ENCODE results near the gene AFP. TPM values are rescaled to one million over a fixed set of nuclear protein-coding genes. Genes with fewer than 3 reads are reported as not detected.

The AFP gene
- total RNA-seq, 1 experiment from 2014 or later = 0.92 TPM

GRCh38 chr4:73453701-73454005 lies 17.6 kb downstream of the AFP start:
- no TSS peak for BruUV-seq (replicated peaks)
- no peak overlapping the region for H2AFZ ChIP-seq
- no peaks in the 10 kb centered on the region for H4K20me1 ChIP-seq (ENCODE audit: insufficient read depth)
- ChIA-PET POLR2A (ENCODE audit: unreplicated experiment) (no interaction called here), CTCF (no interaction called here)
- no peaks in the 10 kb centered on the region for H3F3A ChIP-seq (ENCODE audit: insufficient read depth, low read depth)
- no peaks in the 10 kb centered on the region for H3K9me3 ChIP-seq (ENCODE audit: insufficient read depth, low read depth)
- no peak overlapping the region for H3K4me2 ChIP-seq
- no peak for DNase-seq
- intact Hi-C loops (cut with micrococcal nuclease; ENCODE audit: unreplicated experiment) = no loop called here
- no peak overlapping the region for H3K27ac ChIP-seq
- H3K9me2 ChIP-seq (ENCODE audit: insufficient read depth) = no peaks in the 10 kb centered on the region
- H3K27me3 ChIP-seq (ENCODE audit: insufficient read depth, low read depth) = no peaks in the 10 kb centered on the region
- TF ChIP-seq CTCF (conservative IDR thresholded peaks at IDR 0.05) (no peak), EZH2 (IDR thresholded peaks at IDR 0.05; ENCODE audit: low read depth) (no peak)
- H3K79me2 ChIP-seq (ENCODE audit: low read depth) = no peaks in the 10 kb centered on the region
- no peaks in the 10 kb centered on the region for H3K36me3 ChIP-seq (ENCODE audit: low read depth)
- no peak overlapping the region for H3K4me3 ChIP-seq
- no peaks in the 10 kb centered on the region for H3K4me1 ChIP-seq (replicated peaks; ENCODE audit: insufficient read depth)

GRCh38 chr4:73454920-73455319 lies 18.9 kb downstream of the AFP start:
- H3K79me2 ChIP-seq (ENCODE audit: low read depth) = no peaks in the 10 kb centered on the region
- no peaks in the 10 kb centered on the region for H4K20me1 ChIP-seq (ENCODE audit: insufficient read depth)
- DNase-seq = no peak
- H3K36me3 ChIP-seq (ENCODE audit: low read depth) = no peaks in the 10 kb centered on the region
- H3K27ac ChIP-seq = no peak overlapping the region
- H3K4me3 ChIP-seq = no peak overlapping the region
- no peaks in the 10 kb centered on the region for H3K9me3 ChIP-seq (ENCODE audit: insufficient read depth, low read depth)
- intact Hi-C loops (cut with micrococcal nuclease; ENCODE audit: unreplicated experiment) = no loop called here
- no peaks in the 10 kb centered on the region for H3F3A ChIP-seq (ENCODE audit: insufficient read depth, low read depth)
- no peaks in the 10 kb centered on the region for H3K9me2 ChIP-seq (ENCODE audit: insufficient read depth)
- H3K27me3 ChIP-seq (ENCODE audit: insufficient read depth, low read depth) = no peaks in the 10 kb centered on the region
- no peak overlapping the region for H2AFZ ChIP-seq
- TF ChIP-seq EZH2 (IDR thresholded peaks at IDR 0.05; ENCODE audit: low read depth) = no peak
- TF ChIP-seq CTCF (conservative IDR thresholded peaks at IDR 0.05) = no peak
- H3K4me1 ChIP-seq (replicated peaks; ENCODE audit: insufficient read depth) = no peaks in the 10 kb centered on the region
- ChIA-PET CTCF (no interaction called here), POLR2A (ENCODE audit: unreplicated experiment) (no interaction called here)
- BruUV-seq (replicated peaks) = no TSS peak
- H3K4me2 ChIP-seq = no peak overlapping the region

GRCh38 chr4:73456177-73457022 lies 20.4 kb downstream of the AFP start:
- Histone ChIP-seq H3F3A (ENCODE audit: insufficient read depth, low read depth) (no peaks in the 10 kb centered on the region), H3K4me3 (no peak overlapping the region), H3K79me2 (ENCODE audit: low read depth) (no peaks in the 10 kb centered on the region), H4K20me1 (ENCODE audit: insufficient read depth) (no peaks in the 10 kb centered on the region), H2AFZ (no peak overlapping the region), H3K4me1 (replicated peaks; ENCODE audit: insufficient read depth) (no peaks in the 10 kb centered on the region), H3K27ac (no peak overlapping the region), H3K9me3 (ENCODE audit: insufficient read depth, low read depth) (no peaks in the 10 kb centered on the region), H3K36me3 (ENCODE audit: low read depth) (no peaks in the 10 kb centered on the region), H3K27me3 (ENCODE audit: insufficient read depth, low read depth) (no peaks in the 10 kb centered on the region), H3K4me2 (no peak overlapping the region), H3K9me2 (ENCODE audit: insufficient read depth) (no peaks in the 10 kb centered on the region)
- TF ChIP-seq CTCF (conservative IDR thresholded peaks at IDR 0.05) (no peak), EZH2 (IDR thresholded peaks at IDR 0.05; ENCODE audit: low read depth) (no peak)
- POLR2A ChIA-PET (ENCODE audit: unreplicated experiment) = no interaction called here
- no peak for DNase-seq
- intact Hi-C loops (cut with micrococcal nuclease; ENCODE audit: unreplicated experiment) = no loop called here
- BruUV-seq (replicated peaks) = no TSS peak
- CTCF ChIA-PET = no interaction called here

All from PC-9 (cell line).